GM12892 (cell line): ENCODE measurements around the gene SCG2.

Experiments
- POLR2A ChIP-seq: IDR thresholded peaks from 2 replicates; pipeline ENCODE4 v1.6.1; 2011; ENCODE audit warnings: low read depth, low read length, control low read depth
- POLR2AphosphoS5 ChIP-seq: IDR thresholded peaks from 2 replicates; pipeline ENCODE4 v1.6.1; 2011; ENCODE audit warnings: low read depth, low read length, control low read depth
- TAF1 ChIP-seq: IDR thresholded peaks from 2 replicates; pipeline ENCODE4 v1.6.1; 2011; ENCODE audit warnings: low read depth, mild to moderate bottlenecking, control low read depth, low read length, borderline replicate concordance

GRCh38 chr2:223612501-223612900 lies 10.3 kb upstream of the SCG2 start:
- TF ChIP-seq POLR2A (no peak), POLR2AphosphoS5 (no peak), TAF1 (no peak)
